Measurements from ENCODE around the gene GJA3.

DNA sequence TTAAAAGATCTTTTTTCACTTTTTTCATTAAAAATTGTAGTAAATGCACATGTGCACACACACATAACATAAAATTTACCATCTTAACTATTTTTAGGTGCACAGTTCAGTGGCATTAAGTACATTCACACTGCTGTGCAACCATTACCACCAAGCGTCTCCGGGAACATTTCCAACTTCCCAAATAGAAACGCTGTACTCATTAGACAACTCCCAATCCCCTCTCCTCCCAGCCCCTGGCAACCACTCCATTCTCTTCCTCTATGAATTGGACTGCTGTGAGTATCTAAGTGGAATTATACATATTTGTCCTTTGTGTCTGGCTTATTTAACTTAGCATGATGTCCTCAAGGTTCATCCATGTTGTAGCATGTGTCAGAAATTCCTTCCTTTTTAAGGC, 20.3 kb upstream of the GJA3 start:
- TF ChIP-seq POLR2A (IDR thresholded peaks at IDR 0.05), result no peak
- TF ChIP-seq, protein P1, sequence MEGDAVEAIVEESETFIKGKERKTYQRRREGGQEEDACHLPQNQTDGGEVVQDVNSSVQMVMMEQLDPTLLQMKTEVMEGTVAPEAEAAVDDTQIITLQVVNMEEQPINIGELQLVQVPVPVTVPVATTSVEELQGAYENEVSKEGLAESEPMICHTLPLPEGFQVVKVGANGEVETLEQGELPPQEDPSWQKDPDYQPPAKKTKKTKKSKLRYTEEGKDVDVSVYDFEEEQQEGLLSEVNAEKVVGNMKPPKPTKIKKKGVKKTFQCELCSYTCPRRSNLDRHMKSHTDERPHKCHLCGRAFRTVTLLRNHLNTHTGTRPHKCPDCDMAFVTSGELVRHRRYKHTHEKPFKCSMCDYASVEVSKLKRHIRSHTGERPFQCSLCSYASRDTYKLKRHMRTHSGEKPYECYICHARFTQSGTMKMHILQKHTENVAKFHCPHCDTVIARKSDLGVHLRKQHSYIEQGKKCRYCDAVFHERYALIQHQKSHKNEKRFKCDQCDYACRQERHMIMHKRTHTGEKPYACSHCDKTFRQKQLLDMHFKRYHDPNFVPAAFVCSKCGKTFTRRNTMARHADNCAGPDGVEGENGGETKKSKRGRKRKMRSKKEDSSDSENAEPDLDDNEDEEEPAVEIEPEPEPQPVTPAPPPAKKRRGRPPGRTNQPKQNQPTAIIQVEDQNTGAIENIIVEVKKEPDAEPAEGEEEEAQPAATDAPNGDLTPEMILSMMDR (IDR thresholded peaks at IDR 0.05), result no peak
